Neural cell (in vitro differentiated cells): ENCODE data around the gene SLC26A11. TPM values are rescaled to one million over a fixed set of nuclear protein-coding genes. Genes with fewer than 3 reads are reported as not detected.

Source experiments
- H2AFZ ChIP-seq: fragments of 200-600, 300-800 bp; sonication (generic), shearing (Covaris generic); 2 replicates; pipeline ENCODE4 v1.6.0; 2014; ENCODE audit warnings: low read depth, mild to moderate bottlenecking, antibody characterized with exemption, low read length, moderate library complexity
- H3F3A ChIP-seq: fragments of 200-600 bp; shearing (Covaris generic); 2 replicates; pipeline ENCODE4 v1.6.1; 2016; ENCODE audit warnings: mild to moderate bottlenecking, moderate library complexity, mixed read lengths, antibody characterized with exemption, low read length; ENCODE audit not compliant: insufficient read depth, poor library complexity, severe bottlenecking
- H3K27ac ChIP-seq: fragments of 200-600, 300-800 bp; sonication (generic), shearing (Covaris generic); 2 replicates; pipeline ENCODE4 v1.5.1; 2014; ENCODE audit warnings: mild to moderate bottlenecking, low read length, moderate library complexity
- H3K27me3 ChIP-seq: fragments of 300-800, 200-600 bp; sonication (generic), shearing (Covaris generic); 2 replicates; pipeline ENCODE4 v1.6.0; 2014; ENCODE audit warnings: mild to moderate bottlenecking, low read depth, low read length, moderate library complexity; ENCODE audit not compliant: insufficient read depth
- H3K36me3 ChIP-seq: fragments of 300-800, 200-600 bp; sonication (generic), shearing (Covaris generic); 2 replicates; pipeline ENCODE4 v1.5.1; 2014; ENCODE audit warnings: mild to moderate bottlenecking, antibody characterized with exemption, low read length, moderate library complexity; ENCODE audit not compliant: insufficient read depth
- H3K4me2 ChIP-seq: fragments of 300-800, 200-600 bp; sonication (generic), shearing (Covaris generic); 2 replicates; pipeline ENCODE4 v1.6.0; 2014; ENCODE audit warnings: mild to moderate bottlenecking, low read length
- H3K4me3 ChIP-seq: fragments of 300-800, 200-600 bp; sonication (generic), shearing (Covaris generic); 2 replicates; pipeline ENCODE4 v1.5.1; 2014; ENCODE audit warnings: mild to moderate bottlenecking, low read length, moderate library complexity
- H3K79me2 ChIP-seq: fragments of 200-600 bp; shearing (Covaris generic); replicated peaks from 2 replicates; pipeline ENCODE4 v1.6.0; 2014; ENCODE audit warnings: mild to moderate bottlenecking, low read length, moderate library complexity; ENCODE audit not compliant: insufficient read depth
- H3K9ac ChIP-seq: fragments of 300-800, 200-600 bp; sonication (generic), shearing (Covaris generic); 2 replicates; pipeline ENCODE4 v1.6.1; 2016; ENCODE audit warnings: mild to moderate bottlenecking, low read length, mixed read lengths
- H3K9me2 ChIP-seq: fragments of 200-600 bp; shearing (Covaris generic); 2 replicates; pipeline ENCODE4 v1.6.1; 2016; ENCODE audit warnings: mild to moderate bottlenecking, low read length, mixed read lengths; ENCODE audit not compliant: insufficient read depth
- H3K9me3 ChIP-seq: fragments of 200-600, 300-800 bp; sonication (generic), shearing (Covaris generic); 2 replicates; pipeline ENCODE4 v1.6.1; 2016; ENCODE audit warnings: mild to moderate bottlenecking, mixed run types, low read length, moderate library complexity, mixed read lengths
- H4K20me1 ChIP-seq: fragments of 200-600 bp; shearing (Covaris generic); 2 replicates; pipeline ENCODE4 v1.6.1; 2016; ENCODE audit warnings: mild to moderate bottlenecking, mixed run types; ENCODE audit not compliant: insufficient read depth
- EP300 ChIP-seq: fragments of 450-650 bp; conservative IDR thresholded peaks from 2 replicates; pipeline ENCODE4 v1.6.1; 2014; ENCODE audit warnings: antibody characterized with exemption, mild to moderate bottlenecking, moderate library complexity; ENCODE audit not compliant: poor library complexity, severe bottlenecking
- EZH2 ChIP-seq: fragments of 200-600, 300-800 bp; shearing (Covaris generic), sonication (generic); IDR thresholded peaks from 2 replicates; pipeline ENCODE4 v1.6.1; 2014; ENCODE audit warnings: antibody characterized with exemption, low read length, borderline replicate concordance, mild to moderate bottlenecking; ENCODE audit not compliant: insufficient read depth, poor library complexity, severe bottlenecking
- MXI1 ChIP-seq: fragments of 450-650 bp; conservative IDR thresholded peaks from 2 replicates; pipeline ENCODE4 v1.6.1; 2014; ENCODE audit warnings: antibody characterized with exemption, mild to moderate bottlenecking; ENCODE audit not compliant: poor library complexity, severe bottlenecking
- POLR2AphosphoS5 ChIP-seq: IDR thresholded peaks from 2 replicates; pipeline ENCODE4 v1.6.1; 2012
- RAD21 ChIP-seq: fragments of 450-650 bp; conservative IDR thresholded peaks from 2 replicates; pipeline ENCODE4 v1.6.1; 2014; ENCODE audit warnings: antibody characterized with exemption, mild to moderate bottlenecking, moderate library complexity
- SMC3 ChIP-seq: fragments of 450-650 bp; conservative IDR thresholded peaks from 2 replicates; pipeline ENCODE4 v1.6.1; 2014; ENCODE audit warnings: antibody characterized with exemption, mild to moderate bottlenecking, moderate library complexity; ENCODE audit not compliant: poor library complexity
- TAF1 ChIP-seq: IDR thresholded peaks from 2 replicates; pipeline ENCODE4 v1.6.1; 2012; ENCODE audit warnings: low read depth
- polyA plus RNA-seq: library from polyadenylated mRNA; depleted of rRNA; stranded (reverse); fragments of >200 nt; gene quantifications from 2 replicates; pipeline ENCODE4 v1.2.3, GENCODE V29; 2014
- TF ChIP-seq, protein P1 (sequence below): fragments of 450-650 bp; IDR thresholded peaks from 2 replicates; pipeline ENCODE4 v1.5.1; 2014; ENCODE audit warnings: antibody characterized with exemption, mild to moderate bottlenecking, moderate library complexity; ENCODE audit not compliant: poor library complexity, severe bottlenecking
- TF ChIP-seq, protein P2 (sequence below): IDR thresholded peaks from 2 replicates; pipeline ENCODE4 v1.6.1; 2012; ENCODE audit warnings: borderline replicate concordance

The SLC26A11 gene
- polyA plus RNA-seq, 1 donor from 2014 or later: 18.6 TPM

DNA sequence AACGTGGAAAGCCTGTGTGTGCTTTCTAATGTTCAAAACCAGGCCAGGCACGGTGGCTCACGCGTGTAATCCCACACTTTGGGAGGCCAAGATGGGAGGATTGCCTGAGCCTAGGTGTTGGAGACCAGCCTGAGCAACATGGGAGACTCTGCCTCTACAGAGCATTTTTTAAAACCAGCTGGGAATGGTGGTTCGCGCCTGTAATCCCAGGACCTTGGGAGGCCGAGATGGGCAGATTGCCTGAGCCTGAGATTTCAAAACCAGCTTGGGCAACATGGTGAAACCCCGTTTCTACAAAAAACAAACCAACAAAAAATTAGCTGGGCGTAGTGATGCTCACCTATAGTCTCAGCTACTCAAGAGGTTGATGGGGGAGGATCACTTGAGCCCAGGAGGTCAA, 66.8 kb downstream of the SLC26A11 start:
- H3K9ac ChIP-seq: no peak overlapping the region
- no peak overlapping the region for H3K4me3 ChIP-seq
- H3K79me2 ChIP-seq: no peaks in the 10 kb centered on the region
- H3K9me2 ChIP-seq: no peaks in the 10 kb centered on the region
- no peaks in the 10 kb centered on the region for H3K27me3 ChIP-seq
- no peak overlapping the region for H2AFZ ChIP-seq
- TF ChIP-seq, protein P1, sequence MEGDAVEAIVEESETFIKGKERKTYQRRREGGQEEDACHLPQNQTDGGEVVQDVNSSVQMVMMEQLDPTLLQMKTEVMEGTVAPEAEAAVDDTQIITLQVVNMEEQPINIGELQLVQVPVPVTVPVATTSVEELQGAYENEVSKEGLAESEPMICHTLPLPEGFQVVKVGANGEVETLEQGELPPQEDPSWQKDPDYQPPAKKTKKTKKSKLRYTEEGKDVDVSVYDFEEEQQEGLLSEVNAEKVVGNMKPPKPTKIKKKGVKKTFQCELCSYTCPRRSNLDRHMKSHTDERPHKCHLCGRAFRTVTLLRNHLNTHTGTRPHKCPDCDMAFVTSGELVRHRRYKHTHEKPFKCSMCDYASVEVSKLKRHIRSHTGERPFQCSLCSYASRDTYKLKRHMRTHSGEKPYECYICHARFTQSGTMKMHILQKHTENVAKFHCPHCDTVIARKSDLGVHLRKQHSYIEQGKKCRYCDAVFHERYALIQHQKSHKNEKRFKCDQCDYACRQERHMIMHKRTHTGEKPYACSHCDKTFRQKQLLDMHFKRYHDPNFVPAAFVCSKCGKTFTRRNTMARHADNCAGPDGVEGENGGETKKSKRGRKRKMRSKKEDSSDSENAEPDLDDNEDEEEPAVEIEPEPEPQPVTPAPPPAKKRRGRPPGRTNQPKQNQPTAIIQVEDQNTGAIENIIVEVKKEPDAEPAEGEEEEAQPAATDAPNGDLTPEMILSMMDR: no peak
- TF ChIP-seq SMC3 (no peak), TAF1 (no peak), POLR2AphosphoS5 (no peak), MXI1 (no peak), EZH2 (no peak), RAD21 (no peak), EP300 (no peak)
- TF ChIP-seq, protein P2, sequence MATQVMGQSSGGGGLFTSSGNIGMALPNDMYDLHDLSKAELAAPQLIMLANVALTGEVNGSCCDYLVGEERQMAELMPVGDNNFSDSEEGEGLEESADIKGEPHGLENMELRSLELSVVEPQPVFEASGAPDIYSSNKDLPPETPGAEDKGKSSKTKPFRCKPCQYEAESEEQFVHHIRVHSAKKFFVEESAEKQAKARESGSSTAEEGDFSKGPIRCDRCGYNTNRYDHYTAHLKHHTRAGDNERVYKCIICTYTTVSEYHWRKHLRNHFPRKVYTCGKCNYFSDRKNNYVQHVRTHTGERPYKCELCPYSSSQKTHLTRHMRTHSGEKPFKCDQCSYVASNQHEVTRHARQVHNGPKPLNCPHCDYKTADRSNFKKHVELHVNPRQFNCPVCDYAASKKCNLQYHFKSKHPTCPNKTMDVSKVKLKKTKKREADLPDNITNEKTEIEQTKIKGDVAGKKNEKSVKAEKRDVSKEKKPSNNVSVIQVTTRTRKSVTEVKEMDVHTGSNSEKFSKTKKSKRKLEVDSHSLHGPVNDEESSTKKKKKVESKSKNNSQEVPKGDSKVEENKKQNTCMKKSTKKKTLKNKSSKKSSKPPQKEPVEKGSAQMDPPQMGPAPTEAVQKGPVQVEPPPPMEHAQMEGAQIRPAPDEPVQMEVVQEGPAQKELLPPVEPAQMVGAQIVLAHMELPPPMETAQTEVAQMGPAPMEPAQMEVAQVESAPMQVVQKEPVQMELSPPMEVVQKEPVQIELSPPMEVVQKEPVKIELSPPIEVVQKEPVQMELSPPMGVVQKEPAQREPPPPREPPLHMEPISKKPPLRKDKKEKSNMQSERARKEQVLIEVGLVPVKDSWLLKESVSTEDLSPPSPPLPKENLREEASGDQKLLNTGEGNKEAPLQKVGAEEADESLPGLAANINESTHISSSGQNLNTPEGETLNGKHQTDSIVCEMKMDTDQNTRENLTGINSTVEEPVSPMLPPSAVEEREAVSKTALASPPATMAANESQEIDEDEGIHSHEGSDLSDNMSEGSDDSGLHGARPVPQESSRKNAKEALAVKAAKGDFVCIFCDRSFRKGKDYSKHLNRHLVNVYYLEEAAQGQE: no peak
- H4K20me1 ChIP-seq: no peaks in the 10 kb centered on the region
- no peaks in the 10 kb centered on the region for H3F3A ChIP-seq
- H3K4me2 ChIP-seq: no peak overlapping the region
- no peaks in the 10 kb centered on the region for H3K9me3 ChIP-seq
- H3K27ac ChIP-seq: no peak overlapping the region
- no peaks in the 10 kb centered on the region for H3K36me3 ChIP-seq

DNA sequence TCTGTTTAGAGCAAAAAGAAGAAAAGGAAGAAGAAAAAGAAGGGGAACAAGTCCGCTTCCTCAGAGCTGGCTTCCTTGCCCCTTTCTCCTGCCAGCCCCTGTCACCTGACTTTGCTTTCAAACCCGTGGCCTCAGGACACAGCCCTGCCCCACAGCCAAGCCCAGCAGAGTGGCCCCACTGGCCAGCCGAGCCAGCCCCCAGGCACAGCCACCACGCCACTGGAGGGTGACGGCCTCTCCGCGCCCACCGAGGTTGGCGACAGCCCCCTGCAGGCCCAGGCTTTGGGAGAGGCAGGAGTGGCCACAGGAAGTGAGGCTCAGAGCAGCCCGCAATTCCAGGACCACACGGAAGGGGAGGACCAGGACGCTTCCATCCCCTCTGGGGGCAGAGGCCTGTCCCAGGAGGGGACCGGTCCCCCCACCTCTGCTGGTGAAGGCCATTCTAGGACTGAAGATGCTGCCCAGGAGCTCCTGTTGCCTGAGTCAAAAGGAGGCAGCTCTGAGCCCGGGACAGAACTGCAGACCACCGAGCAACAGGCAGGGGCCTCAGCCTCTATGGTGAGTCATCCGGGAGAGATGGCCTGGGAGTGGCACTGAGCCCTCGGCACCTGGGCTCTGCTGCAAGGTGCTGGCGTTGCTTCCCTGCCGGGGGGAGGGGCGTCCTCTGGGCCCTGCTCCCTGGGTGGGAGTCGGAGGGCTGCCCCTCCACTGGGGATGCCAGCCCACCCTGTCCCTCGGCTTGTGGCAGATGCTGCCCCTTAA, 67.8 kb downstream of the SLC26A11 start:
- Histone ChIP-seq H3K4me3 (no peak overlapping the region), H3K9ac (no peak overlapping the region), H3K27me3 (no peaks in the 10 kb centered on the region), H3K4me2 (no peak overlapping the region), H4K20me1 (no peaks in the 10 kb centered on the region), H3K36me3 (no peaks in the 10 kb centered on the region), H2AFZ (no peak overlapping the region), H3K9me2 (no peaks in the 10 kb centered on the region), H3F3A (no peaks in the 10 kb centered on the region), H3K79me2 (no peaks in the 10 kb centered on the region), H3K27ac (no peak overlapping the region), H3K9me3 (no peaks in the 10 kb centered on the region)
- TF ChIP-seq, protein P1: no peak
- TF ChIP-seq MXI1 (no peak), SMC3 (no peak)
